GM12864 (cell line): ENCODE measurements around the gene SUN1.

Experiments
- DNase-seq: peaks from one replicate; pipeline ENCODE4 v3.0.0-alpha.2; 2011; ENCODE audit warnings: low read depth
- H3K4me3 ChIP-seq: 2 replicates; pipeline ENCODE4 v1.5.1; 2011; ENCODE audit warnings: mild to moderate bottlenecking, low read depth, low read length, control low read depth
- CTCF ChIP-seq: IDR thresholded peaks from 2 replicates; pipeline ENCODE4 v1.5.1; 2011; ENCODE audit warnings: low read depth, mild to moderate bottlenecking, moderate library complexity, low read length, control low read depth, inconsistent platforms; ENCODE audit errors: missing control alignments

SUN1 gene

DNA sequence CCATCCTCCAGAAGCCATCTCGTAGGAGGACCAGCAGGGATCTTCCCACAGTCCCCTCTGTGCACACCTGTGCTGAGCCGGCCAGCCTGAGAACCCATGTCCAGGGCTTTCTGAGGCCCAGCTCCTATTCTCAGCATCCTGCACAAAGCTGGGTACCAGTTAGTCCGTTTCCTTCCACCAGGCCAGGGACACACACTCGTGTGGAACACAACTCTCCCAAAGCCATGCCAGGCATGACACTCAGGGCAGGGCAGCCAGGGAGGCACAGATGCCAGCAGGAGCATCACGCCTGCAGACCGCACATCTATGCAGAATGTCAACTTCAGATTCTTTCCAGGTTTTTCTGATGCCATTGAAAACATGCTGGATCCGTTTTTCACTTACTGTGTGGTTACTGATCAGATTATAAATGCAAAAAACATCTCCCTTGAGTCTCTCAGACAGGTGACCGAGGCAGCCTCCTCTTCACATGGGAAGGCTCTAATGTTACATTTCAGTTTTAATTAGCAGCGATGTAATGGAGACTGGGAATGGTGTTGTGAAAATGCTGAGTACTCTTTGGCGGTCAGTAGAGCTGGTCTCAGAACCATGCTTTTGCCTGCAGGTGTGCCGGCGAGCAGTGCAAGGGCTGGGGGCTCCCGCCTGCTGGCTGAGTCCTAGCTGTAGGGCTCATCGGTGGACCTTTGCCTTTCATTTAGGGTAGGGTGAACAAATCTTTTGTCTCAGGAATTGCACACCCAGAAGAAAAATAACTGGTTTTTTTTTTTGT, 3.3 kb upstream of the SUN1 start:
- DNase-seq = no peak
- TF ChIP-seq CTCF = no peak
- H3K4me3 ChIP-seq = no peak overlapping the region

GRCh38 chr7:830069-830468, 2.2 kb upstream of the SUN1 start:
- no peak for TF ChIP-seq CTCF
- no peak for DNase-seq
- H3K4me3 ChIP-seq = no peak overlapping the region

GRCh38 chr7:831596-832166, 595 bp upstream of the SUN1 start:
- H3K4me3 ChIP-seq = peak overlapping the region; percentile 47
- DNase-seq = peak; percentile 77
- TF ChIP-seq CTCF = no peak

DNA sequence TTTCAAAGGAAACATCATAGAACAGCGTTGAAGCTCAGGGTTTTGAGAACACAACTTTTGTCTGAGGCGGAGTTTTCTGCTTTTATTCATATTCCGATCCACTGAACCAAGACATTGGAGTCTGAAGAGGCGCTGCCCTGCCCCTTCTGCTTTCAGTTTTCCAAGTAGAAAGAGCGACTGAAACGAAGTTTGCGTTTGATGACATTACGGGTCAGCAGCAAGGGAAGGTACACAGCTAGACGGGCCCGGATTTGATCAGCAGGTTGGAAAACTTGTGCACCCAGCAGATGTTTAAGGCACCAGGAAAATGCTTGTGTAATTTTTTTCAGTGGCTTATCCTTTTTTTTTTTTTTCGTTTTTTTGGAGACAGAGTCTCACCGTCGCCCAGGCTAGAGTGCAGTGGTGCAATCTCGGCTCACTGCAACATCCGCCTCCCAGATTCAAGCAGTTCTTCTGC, 720 bp downstream of the SUN1 start:
- no peak overlapping the region; the same call in 1 of the 2 replicates for H3K4me3 ChIP-seq
- DNase-seq = no peak
- TF ChIP-seq CTCF = no peak

DNA sequence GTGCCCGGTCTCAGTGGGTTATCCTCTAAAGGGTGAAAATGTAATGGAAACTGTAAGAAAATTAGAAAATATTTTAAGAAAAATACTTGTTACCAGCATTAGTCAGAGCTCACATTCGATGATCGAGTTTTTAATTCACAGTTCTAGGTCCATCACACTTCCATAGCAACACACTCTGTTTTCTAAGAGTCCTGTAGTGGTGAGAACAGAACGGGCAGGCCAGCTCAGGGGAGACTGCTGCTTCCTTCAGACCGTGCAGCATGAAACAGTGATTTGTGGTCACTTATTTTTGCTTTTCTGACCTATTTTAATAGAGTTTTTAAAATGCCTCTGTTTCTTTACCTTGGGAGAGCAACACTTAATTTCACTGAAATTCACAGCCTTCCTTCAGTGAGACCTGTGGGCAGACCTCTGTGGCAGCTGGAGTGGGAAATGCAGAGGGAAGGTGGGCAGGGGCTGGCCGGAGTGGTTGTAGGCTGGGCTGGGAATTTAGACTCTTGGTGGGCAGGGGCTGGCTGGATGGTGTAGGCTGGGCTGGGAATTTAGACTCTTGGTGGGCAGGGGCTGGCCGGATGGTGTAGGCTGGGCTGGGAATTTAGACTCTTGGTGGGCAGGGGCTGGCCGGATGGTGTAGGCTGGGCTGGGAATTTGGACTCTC, 1.5 kb downstream of the SUN1 start:
- no peak overlapping the region for H3K4me3 ChIP-seq
- TF ChIP-seq CTCF = no peak
- no peak for DNase-seq

DNA sequence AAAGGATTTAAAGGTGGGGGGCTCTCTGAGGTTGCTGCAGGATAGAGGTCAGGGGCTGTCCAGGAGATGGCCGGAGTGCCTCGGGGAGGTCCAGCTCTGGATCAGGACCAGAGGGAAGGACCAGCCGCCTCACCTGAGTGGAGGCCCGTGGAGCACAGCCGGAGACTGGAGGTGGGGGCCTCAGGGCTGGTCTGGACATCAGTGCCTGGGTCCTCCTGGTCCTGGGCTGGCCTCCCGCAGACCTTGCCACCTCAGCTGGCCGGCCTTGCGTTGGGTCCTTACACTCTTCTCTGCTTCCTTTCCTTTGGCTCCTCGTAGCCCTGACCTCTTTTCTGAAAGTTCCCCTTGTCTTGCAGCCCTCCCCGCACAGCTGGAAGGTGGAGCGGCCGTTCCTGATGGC, 2.0 kb downstream of the SUN1 start:
- TF ChIP-seq CTCF = no peak
- H3K4me3 ChIP-seq = no peak overlapping the region
- no peak for DNase-seq
